ENCODE results near the gene ACAD8. TPM values are rescaled to one million over a fixed set of nuclear protein-coding genes. Genes with fewer than 3 reads are reported as not detected.

The ACAD8 gene
- total and polyA plus RNA-seq, 10 donors: 15.7 to 37.5 (median 27.2) TPM

DNA sequence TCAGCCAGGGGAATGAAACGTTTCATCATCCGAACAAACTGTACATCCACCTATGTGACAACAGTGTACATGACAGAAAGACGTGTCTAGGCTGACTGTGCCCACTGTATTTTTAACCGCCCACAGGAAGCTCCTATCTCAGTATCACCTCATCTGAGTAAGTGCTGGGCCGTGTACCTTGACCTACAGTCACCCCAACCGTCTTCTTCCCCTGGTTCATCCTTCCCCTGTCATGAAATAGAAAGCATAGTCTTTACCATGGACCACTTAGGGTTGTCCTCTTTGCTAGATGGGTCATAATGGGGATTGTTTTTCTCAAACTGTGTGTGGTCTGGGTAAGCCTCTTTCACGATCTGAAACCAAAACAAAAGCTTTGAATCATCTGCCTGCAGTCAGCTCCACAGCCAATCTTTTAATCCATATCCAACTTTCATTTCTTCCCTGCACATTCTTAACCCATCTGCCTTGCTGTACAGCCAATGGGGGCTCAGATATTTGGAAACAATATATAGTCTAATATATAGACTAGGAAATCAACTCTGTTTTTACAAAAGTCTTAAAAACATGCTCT, 4.4 kb upstream of the ACAD8 start:
- Histone ChIP-seq H3K36me3 (peaks cover 2 to 73% (median 66%) of the 10 kb centered on the region in 6 donors), H3K4me1 (peaks cover 8 to 41% (median 21%) of the 10 kb centered on the region in 6 donors), H3K27ac (no peak overlapping the region), H3K4me3 (no peak overlapping the region), H3K27me3 (replicated peaks in 1 of 7) (no peaks in the 10 kb centered on the region), H3K9me3 (no peaks in the 10 kb centered on the region)
- TF ChIP-seq POLR2AphosphoS5 (IDR thresholded peaks at IDR 0.05) (no peak), POLR2A (IDR thresholded peaks at IDR 0.05) (no peak)
- TF ChIP-seq, protein P1, sequence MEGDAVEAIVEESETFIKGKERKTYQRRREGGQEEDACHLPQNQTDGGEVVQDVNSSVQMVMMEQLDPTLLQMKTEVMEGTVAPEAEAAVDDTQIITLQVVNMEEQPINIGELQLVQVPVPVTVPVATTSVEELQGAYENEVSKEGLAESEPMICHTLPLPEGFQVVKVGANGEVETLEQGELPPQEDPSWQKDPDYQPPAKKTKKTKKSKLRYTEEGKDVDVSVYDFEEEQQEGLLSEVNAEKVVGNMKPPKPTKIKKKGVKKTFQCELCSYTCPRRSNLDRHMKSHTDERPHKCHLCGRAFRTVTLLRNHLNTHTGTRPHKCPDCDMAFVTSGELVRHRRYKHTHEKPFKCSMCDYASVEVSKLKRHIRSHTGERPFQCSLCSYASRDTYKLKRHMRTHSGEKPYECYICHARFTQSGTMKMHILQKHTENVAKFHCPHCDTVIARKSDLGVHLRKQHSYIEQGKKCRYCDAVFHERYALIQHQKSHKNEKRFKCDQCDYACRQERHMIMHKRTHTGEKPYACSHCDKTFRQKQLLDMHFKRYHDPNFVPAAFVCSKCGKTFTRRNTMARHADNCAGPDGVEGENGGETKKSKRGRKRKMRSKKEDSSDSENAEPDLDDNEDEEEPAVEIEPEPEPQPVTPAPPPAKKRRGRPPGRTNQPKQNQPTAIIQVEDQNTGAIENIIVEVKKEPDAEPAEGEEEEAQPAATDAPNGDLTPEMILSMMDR (IDR thresholded peaks at IDR 0.05 in 8 of 11, conservative IDR thresholded peaks at IDR 0.05 in 3 of 11): no peak
- DNase-seq: no peak
- intact Hi-C loops (cut with DNase I; ENCODE audit: low total_unique reads): no loop called here
- WGBS, 5 donors: 65 to 78% (median 70%) methylated on average over 7 of the region's 7 CpGs

DNA sequence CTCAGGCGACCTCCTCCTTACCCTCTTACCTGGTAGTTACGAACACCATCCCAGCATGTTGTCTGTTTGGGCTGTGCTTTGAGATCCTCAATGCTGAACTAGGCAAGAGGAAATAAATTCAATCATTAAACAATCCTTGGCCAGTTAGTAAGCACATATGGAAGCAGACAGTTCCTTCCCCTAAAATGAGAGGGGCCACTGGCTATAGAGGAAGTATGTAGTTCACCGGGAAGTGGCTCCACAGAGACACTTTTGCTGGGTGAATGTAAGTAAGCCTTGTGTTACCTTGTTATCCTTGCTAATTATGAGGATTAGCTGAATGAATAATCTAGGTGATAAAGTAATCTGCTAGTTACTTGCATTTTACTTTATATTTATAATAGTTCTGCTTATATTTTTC, 3.1 kb upstream of the ACAD8 start:
- no peaks in the 10 kb centered on the region for H3K27me3 ChIP-seq (replicated peaks in 1 of 7)
- no peaks in the 10 kb centered on the region for H3K9me3 ChIP-seq
- TF ChIP-seq, protein P1 (IDR thresholded peaks at IDR 0.05 in 8 of 11, conservative IDR thresholded peaks at IDR 0.05 in 3 of 11): no peak
- TF ChIP-seq POLR2A (IDR thresholded peaks at IDR 0.05): no peak
- no peak for TF ChIP-seq POLR2AphosphoS5 (IDR thresholded peaks at IDR 0.05)
- H3K27ac ChIP-seq: peak overlapping the region in 3 of 8 donors; percentile 9 to 32 (median 31)
- no peak overlapping the region for H3K4me3 ChIP-seq
- intact Hi-C loops (cut with DNase I; ENCODE audit: low total_unique reads): loop anchor here (10.0 kb wide), 1 partner anchor 45 kb away; no protein-coding TSS in a partner anchor
- peaks cover 2 to 61% (median 54%) of the 10 kb centered on the region in 6 donors for H3K36me3 ChIP-seq
- WGBS, 5 donors: 74 to 92% (median 84%) methylated on average over 3 of the region's 3 CpGs
- peaks cover 10 to 54% (median 33%) of the 10 kb centered on the region in 6 donors for H3K4me1 ChIP-seq
- DNase-seq: no peak

DNA sequence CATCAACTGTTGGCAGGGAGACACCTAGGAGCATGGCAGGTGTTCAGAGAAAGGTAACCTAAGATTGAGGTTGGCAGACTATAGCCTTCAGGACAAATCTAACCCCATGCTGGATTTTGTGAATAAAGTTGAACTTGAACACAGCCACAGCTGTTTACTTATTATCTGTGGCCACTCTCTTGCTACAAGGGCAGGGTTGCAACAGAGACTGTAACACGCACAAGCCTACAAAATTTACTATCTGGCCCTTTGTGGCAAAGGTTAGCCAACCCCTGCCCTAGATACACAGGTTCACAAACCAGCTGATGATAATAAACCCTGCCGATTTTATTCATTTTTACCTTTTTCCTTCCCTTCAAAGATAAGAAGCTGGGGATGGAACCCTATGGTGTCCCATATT, 2.7 kb upstream of the ACAD8 start:
- H3K36me3 ChIP-seq: peaks cover 2 to 56% (median 49%) of the 10 kb centered on the region in 6 donors
- intact Hi-C loops (cut with DNase I; ENCODE audit: low total_unique reads): loop anchor here (10.0 kb wide), 1 partner anchor 46 kb away; no protein-coding TSS in a partner anchor

More for the DNA sequence above, 2.7 kb upstream of the ACAD8 start:
- Histone ChIP-seq H3K4me1 (peaks cover 10 to 58% (median 36%) of the 10 kb centered on the region in 6 donors), H3K27me3 (replicated peaks in 1 of 7) (no peaks in the 10 kb centered on the region), H3K9me3 (no peaks in the 10 kb centered on the region), H3K4me3 (no peak overlapping the region), H3K27ac (peak overlapping the region in 3 of 8 donors; percentile 9 to 32 (median 31))
- TF ChIP-seq, protein P1 (IDR thresholded peaks at IDR 0.05 in 8 of 11, conservative IDR thresholded peaks at IDR 0.05 in 3 of 11): no peak
- 55 to 88% (median 72%) methylated on average over 2 of the region's 2 CpGs for WGBS, 5 donors
- no peak for DNase-seq

Data from spleen (tissue), 11 donors.